Measurements from ENCODE around the gene PBLD.
"Not testable (repeated sequence)": the region's sequence is repeated elsewhere in the genome, so short reads cannot be mapped to it uniquely, and the experiment has no call there.

The PBLD gene

DNA sequence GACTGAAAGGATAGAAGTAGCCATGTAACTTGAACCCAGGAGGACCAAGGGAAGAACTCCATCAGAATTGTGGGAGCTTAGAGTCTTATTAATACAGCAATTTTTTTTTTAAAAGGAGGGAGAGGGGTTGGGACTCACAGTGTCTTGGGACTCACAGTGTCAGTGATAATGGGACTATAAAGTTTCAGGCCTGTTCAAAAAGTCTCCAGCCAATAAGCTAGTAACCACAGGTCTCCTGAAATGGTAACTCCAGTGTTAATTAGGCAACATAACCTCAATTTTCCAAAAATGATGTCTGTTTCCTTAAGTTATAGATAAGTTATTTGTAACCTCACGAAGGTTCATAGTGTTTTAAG, 3.2 kb downstream of the PBLD start:
- H3K36me3 ChIP-seq (ENCODE audit: control insufficient read depth, insufficient read depth, low read length, severe bottlenecking): no peaks in the 10 kb centered on the region
- peak overlapping the region; percentile 87 for H3K9ac ChIP-seq (ENCODE audit: low read length)
- H3K9me3 ChIP-seq (ENCODE audit: control insufficient read depth, low read length): no peaks in the 10 kb centered on the region
- H3K4me3 ChIP-seq (ENCODE audit: low read length): peak overlapping the region; percentile 77
- no peaks in the 10 kb centered on the region for H3K27me3 ChIP-seq (replicated peaks; ENCODE audit: control insufficient read depth, insufficient read depth, low read length)
- peaks cover 41% of the 10 kb centered on the region for H3K4me1 ChIP-seq (ENCODE audit: control insufficient read depth, insufficient read depth, low read length)
- DNase-seq (ENCODE audit: low read depth): no peak

- Histone ChIP-seq H3K27me3 (replicated peaks; ENCODE audit: control insufficient read depth, insufficient read depth, low read length) (no peaks in the 10 kb centered on the region), H3K36me3 (ENCODE audit: control insufficient read depth, insufficient read depth, low read length, severe bottlenecking) (no peaks in the 10 kb centered on the region), H3K4me1 (ENCODE audit: control insufficient read depth, insufficient read depth, low read length) (peaks cover 39% of the 10 kb centered on the region), H3K4me3 (ENCODE audit: low read length) (peak overlapping the region; percentile 77), H3K9ac (ENCODE audit: low read length) (peak overlapping the region; percentile 87), H3K9me3 (ENCODE audit: control insufficient read depth, low read length) (no peaks in the 10 kb centered on the region)
- peak; percentile 93 for DNase-seq (ENCODE audit: low read depth)
Observed at GRCh38 chr10:68327889-68328786, 4.6 kb downstream of the PBLD start.

GRCh38 chr10:68324396-68324795, 8.3 kb downstream of the PBLD start:
- not testable (repeated sequence) for H3K4me3 ChIP-seq (ENCODE audit: low read length); H3K9me3 ChIP-seq (ENCODE audit: control insufficient read depth, low read length); H3K27me3 ChIP-seq (replicated peaks; ENCODE audit: control insufficient read depth, insufficient read depth, low read length); DNase-seq (ENCODE audit: low read depth); H3K36me3 ChIP-seq (ENCODE audit: control insufficient read depth, insufficient read depth, low read length, severe bottlenecking); H3K9ac ChIP-seq (ENCODE audit: low read length)
- peaks cover 21% of the 10 kb centered on the region for H3K4me1 ChIP-seq (ENCODE audit: control insufficient read depth, insufficient read depth, low read length)

DNA sequence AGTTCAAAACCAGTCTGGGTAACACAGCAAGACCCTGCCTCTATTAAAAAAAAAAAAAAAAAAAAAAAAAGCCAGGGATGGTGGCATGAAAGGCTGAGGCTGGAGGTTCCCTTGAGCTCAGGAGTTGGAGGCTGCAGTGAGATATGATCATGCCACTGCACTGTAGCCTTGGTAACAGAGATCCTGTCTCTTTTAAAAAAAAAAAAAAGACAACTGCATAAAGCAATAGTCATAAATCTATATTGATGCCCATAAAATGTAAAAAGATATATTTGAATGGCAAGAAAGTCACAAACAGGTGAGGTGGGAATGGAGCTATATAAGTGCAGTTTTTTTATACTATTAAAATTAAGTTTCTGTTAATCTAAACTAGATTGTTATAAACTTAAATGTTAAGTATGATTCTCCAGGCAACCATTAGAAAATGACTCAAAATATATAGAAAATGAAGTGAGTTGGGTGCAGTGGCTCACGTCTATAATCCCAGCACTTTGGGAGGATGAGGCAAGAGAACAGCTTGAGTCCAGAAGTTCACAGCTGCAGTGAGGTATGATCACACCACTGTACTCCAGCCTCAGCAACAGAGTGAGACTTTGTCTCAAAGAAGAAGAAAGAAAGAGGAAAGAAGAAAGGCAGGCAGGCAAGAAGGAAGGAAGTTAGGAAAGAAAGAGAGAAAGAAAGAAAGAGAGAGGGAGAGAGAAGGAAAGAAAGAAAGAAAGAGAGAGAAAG, 14.2 kb downstream of the PBLD start:
- DNase-seq (ENCODE audit: low read depth): no peak
- H3K4me3 ChIP-seq (ENCODE audit: low read length): no peak overlapping the region

DNA sequence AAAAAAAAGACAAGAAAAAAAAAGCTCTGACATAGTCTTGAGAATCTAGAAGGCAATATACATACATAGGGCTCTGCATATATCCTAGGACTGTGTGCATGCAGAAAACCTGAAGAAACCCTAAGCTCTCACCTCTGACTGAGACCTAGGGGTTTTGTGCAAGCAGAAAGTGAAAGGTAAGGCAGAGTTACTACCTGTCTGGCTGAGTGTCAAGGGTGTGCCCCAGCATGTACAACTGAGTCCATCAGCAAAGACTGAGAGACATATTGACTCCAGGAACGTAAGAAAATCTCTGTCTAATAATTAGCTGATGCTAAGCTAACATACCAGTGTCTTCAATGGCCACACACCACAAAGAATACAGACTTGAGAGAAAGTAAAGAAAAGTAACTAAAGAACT, 17.1 kb downstream of the PBLD start:
- no peaks in the 10 kb centered on the region for H3K36me3 ChIP-seq (ENCODE audit: control insufficient read depth, insufficient read depth, low read length, severe bottlenecking)
- H3K4me1 ChIP-seq (ENCODE audit: control insufficient read depth, insufficient read depth, low read length): no peaks in the 10 kb centered on the region
- no peak for DNase-seq (ENCODE audit: low read depth)
- H3K4me3 ChIP-seq (ENCODE audit: low read length): no peak overlapping the region
- H3K9ac ChIP-seq (ENCODE audit: low read length): no peak overlapping the region
- H3K27me3 ChIP-seq (replicated peaks; ENCODE audit: control insufficient read depth, insufficient read depth, low read length): no peaks in the 10 kb centered on the region
- peaks cover 12% of the 10 kb centered on the region for H3K9me3 ChIP-seq (ENCODE audit: control insufficient read depth, low read length)

More for the DNA sequence above, 14.2 kb downstream of the PBLD start:
- Histone ChIP-seq H3K9ac (ENCODE audit: low read length) (no peak overlapping the region), H3K9me3 (ENCODE audit: control insufficient read depth, low read length) (peaks cover 12% of the 10 kb centered on the region), H3K27me3 (replicated peaks; ENCODE audit: control insufficient read depth, insufficient read depth, low read length) (no peaks in the 10 kb centered on the region), H3K4me1 (ENCODE audit: control insufficient read depth, insufficient read depth, low read length) (no peaks in the 10 kb centered on the region), H3K36me3 (ENCODE audit: control insufficient read depth, insufficient read depth, low read length, severe bottlenecking) (no peaks in the 10 kb centered on the region)

GRCh38 chr10:68314930-68315329, 17.8 kb downstream of the PBLD start:
- H3K4me3 ChIP-seq (ENCODE audit: low read length); H3K4me1 ChIP-seq (ENCODE audit: control insufficient read depth, insufficient read depth, low read length); H3K36me3 ChIP-seq (ENCODE audit: control insufficient read depth, insufficient read depth, low read length, severe bottlenecking); DNase-seq (ENCODE audit: low read depth); H3K9ac ChIP-seq (ENCODE audit: low read length); H3K27me3 ChIP-seq (replicated peaks; ENCODE audit: control insufficient read depth, insufficient read depth, low read length): not testable (repeated sequence)
- H3K9me3 ChIP-seq (ENCODE audit: control insufficient read depth, low read length): peaks cover 12% of the 10 kb centered on the region

GRCh38 chr10:68310531-68310930, 22.2 kb downstream of the PBLD start:
- Histone ChIP-seq H3K4me1 (ENCODE audit: control insufficient read depth, insufficient read depth, low read length) (no peaks in the 10 kb centered on the region), H3K27me3 (replicated peaks; ENCODE audit: control insufficient read depth, insufficient read depth, low read length) (no peaks in the 10 kb centered on the region), H3K36me3 (ENCODE audit: control insufficient read depth, insufficient read depth, low read length, severe bottlenecking) (no peaks in the 10 kb centered on the region), H3K9me3 (ENCODE audit: control insufficient read depth, low read length) (no peaks in the 10 kb centered on the region), H3K4me3 (ENCODE audit: low read length) (no peak overlapping the region), H3K9ac (ENCODE audit: low read length) (no peak overlapping the region)
- DNase-seq (ENCODE audit: low read depth): no peak

- Histone ChIP-seq H3K9ac (ENCODE audit: low read length) (no peak overlapping the region), H3K36me3 (ENCODE audit: control insufficient read depth, insufficient read depth, low read length, severe bottlenecking) (no peaks in the 10 kb centered on the region), H3K27me3 (replicated peaks; ENCODE audit: control insufficient read depth, insufficient read depth, low read length) (no peaks in the 10 kb centered on the region), H3K9me3 (ENCODE audit: control insufficient read depth, low read length) (no peaks in the 10 kb centered on the region), H3K4me1 (ENCODE audit: control insufficient read depth, insufficient read depth, low read length) (peaks cover 9% of the 10 kb centered on the region), H3K4me3 (ENCODE audit: low read length) (no peak overlapping the region)
- no peak for DNase-seq (ENCODE audit: low read depth)
Observed at GRCh38 chr10:68305854-68306253, 26.9 kb downstream of the PBLD start.

DNA sequence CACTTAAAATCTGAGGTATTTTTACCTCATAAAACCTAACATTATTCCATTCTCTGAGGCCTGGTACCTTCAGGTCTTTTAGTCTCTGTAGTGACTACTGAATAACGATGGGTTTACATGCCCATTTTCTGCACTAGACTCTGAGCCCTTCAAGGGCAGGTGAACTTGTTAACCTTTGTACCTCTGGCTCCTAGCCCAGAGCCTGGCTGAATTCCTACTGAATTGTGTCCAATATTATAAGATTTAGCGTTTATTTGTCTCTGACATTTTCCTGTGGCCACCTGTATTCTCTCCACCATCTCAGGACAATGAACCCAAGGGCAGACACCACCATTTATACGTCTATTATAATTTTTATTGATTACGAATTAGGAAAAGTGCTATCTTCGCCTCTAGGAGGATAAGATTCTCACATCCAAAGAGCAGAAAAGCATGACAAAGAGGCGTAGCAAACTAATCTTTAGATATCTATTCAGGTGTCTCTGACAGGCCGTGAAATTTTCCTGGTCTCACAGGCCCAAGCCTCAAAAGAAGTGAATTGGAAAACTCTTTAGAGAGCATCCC, 28.8 kb downstream of the PBLD start:
- H3K4me3 ChIP-seq (ENCODE audit: low read length): no peak overlapping the region
- no peaks in the 10 kb centered on the region for H3K36me3 ChIP-seq (ENCODE audit: control insufficient read depth, insufficient read depth, low read length, severe bottlenecking)
- H3K9me3 ChIP-seq (ENCODE audit: control insufficient read depth, low read length): no peaks in the 10 kb centered on the region
- DNase-seq (ENCODE audit: low read depth): no peak
- H3K27me3 ChIP-seq (replicated peaks; ENCODE audit: control insufficient read depth, insufficient read depth, low read length): no peaks in the 10 kb centered on the region
- peaks cover 9% of the 10 kb centered on the region for H3K4me1 ChIP-seq (ENCODE audit: control insufficient read depth, insufficient read depth, low read length)
- H3K9ac ChIP-seq (ENCODE audit: low read length): no peak overlapping the region

GRCh38 chr10:68302871-68303270, 29.9 kb downstream of the PBLD start:
- DNase-seq (ENCODE audit: low read depth): no peak
- Histone ChIP-seq H3K9ac (ENCODE audit: low read length) (no peak overlapping the region), H3K4me3 (ENCODE audit: low read length) (no peak overlapping the region), H3K4me1 (ENCODE audit: control insufficient read depth, insufficient read depth, low read length) (peaks cover 9% of the 10 kb centered on the region), H3K36me3 (ENCODE audit: control insufficient read depth, insufficient read depth, low read length, severe bottlenecking) (no peaks in the 10 kb centered on the region), H3K9me3 (ENCODE audit: control insufficient read depth, low read length) (no peaks in the 10 kb centered on the region), H3K27me3 (replicated peaks; ENCODE audit: control insufficient read depth, insufficient read depth, low read length) (no peaks in the 10 kb centered on the region)

DNA sequence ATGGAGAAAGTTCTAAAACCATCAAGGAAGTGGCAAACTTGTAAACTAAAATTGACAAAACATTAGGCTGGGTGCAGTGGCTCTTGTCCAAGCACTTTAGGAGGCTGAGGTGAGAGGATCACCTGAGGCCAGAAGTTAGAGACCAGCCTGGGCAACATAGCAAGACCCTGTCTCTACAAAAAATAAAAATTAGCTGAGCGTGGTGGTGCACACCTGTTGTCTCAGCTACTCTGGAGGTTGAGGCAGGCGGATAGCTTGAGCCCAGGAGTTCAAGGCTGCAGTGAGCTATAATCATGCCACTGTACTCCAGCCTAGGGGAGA, 30.3 kb downstream of the PBLD start:
- Histone ChIP-seq H3K4me1 (ENCODE audit: control insufficient read depth, insufficient read depth, low read length) (peaks cover 9% of the 10 kb centered on the region), H3K9ac (ENCODE audit: low read length) (no peak overlapping the region), H3K9me3 (ENCODE audit: control insufficient read depth, low read length) (no peaks in the 10 kb centered on the region), H3K36me3 (ENCODE audit: control insufficient read depth, insufficient read depth, low read length, severe bottlenecking) (no peaks in the 10 kb centered on the region), H3K27me3 (replicated peaks; ENCODE audit: control insufficient read depth, insufficient read depth, low read length) (no peaks in the 10 kb centered on the region), H3K4me3 (ENCODE audit: low read length) (no peak overlapping the region)
- DNase-seq (ENCODE audit: low read depth): no peak

All from adipocyte (in vitro differentiated cells).